Stimulated activated CD4-positive, alpha-beta T cell treated with anti-CD3 and anti-CD28 coated beads, Interleukin-1b, Interleukin-23, amount 100 ng/mL, for 48 hours (primary cell): ENCODE results near the gene AGGF1.
A peak's percentile ranks its signal among the peaks of the same experiment; 100 is the strongest.
"Not testable (repeated sequence)": the region's sequence is repeated elsewhere in the genome, so short reads cannot be mapped to it uniquely, and the experiment has no call there.

Source experiments
- DNase-seq: peaks from one replicate; pipeline ENCODE4 v3.0.0-alpha.2; 2020

AGGF1 gene

DNA sequence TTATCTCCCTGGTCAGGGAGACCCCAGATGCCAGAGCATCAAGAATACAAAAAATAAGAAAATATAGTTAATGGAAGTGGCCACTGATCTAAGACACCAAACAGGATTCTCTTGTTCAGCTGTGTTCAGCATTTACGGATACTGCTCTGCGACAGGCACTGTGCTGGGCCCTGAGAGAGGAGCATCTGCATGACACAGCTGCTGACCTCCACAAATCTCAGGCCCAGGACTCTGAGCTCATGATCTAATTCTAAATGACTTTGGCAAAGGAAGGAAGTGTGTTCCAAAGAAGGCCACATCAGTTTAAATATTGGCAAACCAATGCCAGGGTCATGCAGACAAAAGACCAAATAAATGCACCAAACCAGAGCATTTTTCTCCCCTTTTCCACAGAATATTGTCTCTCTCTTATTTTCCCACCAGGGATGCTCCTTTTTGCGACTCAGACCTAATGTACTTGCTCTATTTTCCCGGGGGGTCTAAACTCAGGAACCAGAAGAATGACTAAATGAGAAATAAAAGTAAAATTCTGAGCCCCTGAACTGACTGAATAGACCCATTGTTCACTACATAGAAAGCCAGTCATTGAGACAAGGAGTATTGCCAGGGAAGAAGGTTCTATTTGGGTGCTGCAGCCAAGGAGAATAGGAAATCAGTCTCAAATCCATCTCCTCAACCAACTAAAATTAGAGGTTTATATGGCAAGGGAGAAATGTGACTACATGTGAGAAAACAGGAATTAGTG lies 1.4 kb upstream of the AGGF1 start:
- no peak for DNase-seq

DNA sequence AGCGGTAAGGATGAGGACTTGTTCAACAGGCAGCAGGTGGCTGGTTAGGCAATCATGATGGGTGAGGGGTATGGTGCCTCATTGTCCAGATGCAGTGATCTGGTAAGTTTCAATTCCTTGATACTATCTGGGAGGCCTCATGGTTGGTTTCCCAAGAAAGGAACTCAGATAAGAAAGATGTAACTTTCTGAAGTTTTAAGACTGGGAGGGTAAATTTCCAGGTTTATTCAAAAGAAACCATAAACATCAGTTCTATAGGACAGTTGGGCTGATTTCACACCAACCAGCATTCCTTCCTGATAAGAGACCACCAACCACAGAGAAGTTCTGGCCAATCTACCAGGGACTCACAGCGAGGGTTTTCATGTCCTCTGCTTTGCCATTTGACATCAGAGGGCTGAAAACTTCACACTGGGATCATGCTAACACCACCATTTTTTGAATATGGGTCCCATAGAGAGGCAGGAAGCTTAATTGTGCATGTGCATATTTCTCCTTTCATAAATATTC lies 773 bp upstream of the AGGF1 start:
- DNase-seq = no peak

DNA sequence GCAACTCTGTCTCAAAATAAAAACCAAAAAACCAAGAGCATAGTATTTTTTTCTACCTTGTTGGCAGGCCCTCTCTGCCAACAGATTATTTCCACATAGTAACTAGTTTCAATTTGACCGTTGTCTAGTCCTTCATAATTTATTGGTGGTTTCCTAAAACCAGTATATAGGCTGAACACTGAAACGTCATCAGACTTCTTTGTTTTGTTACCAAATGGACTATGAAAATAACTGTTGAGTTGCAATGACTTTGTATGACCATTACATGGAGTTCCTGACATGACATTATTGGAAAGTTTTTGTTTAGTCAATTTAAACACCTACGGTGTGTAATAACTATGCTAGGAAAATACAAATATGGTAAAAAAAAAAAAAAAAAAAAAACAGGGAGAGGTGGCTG lies 1.7 kb downstream of the AGGF1 start:
- DNase-seq = no peak

DNA sequence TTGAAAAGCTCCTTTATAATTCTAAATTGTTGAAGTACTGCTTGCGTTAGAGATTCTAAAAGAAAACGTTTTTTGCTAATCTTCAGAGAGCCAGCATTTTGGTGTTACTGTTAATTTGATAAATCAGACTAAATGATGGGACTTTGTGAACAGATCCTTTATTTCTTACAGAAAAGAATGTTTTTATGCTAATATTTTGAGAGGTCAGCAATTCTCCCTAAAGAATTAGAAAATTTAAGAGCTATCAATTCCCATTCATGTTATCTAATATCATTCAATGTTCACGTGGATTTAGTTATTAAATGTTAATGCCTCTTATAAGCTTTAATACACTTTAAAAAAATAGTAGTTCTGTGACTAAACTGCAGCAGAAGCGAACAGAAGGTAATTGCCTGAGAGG lies 2.4 kb downstream of the AGGF1 start:
- DNase-seq = no peak

DNA sequence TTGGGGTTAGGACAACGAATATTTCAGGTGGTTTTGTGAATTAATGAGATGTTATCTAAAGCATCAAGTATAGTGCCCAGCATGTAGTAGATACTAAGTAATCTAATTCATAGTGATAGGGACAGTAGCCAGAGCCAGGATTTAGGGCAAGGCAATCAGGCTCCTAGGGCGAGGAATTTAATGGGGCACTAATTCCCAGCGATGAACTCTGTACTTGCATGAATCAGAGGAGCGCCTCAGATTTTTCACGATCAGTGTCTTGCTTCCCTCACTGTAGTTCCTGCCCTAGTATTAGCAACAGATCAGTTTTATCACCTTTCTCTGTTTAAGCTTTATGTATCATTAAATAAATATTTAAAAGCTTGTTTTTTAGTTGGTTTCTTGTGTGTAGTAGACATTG lies 3.1 kb downstream of the AGGF1 start:
- no peak for DNase-seq

DNA sequence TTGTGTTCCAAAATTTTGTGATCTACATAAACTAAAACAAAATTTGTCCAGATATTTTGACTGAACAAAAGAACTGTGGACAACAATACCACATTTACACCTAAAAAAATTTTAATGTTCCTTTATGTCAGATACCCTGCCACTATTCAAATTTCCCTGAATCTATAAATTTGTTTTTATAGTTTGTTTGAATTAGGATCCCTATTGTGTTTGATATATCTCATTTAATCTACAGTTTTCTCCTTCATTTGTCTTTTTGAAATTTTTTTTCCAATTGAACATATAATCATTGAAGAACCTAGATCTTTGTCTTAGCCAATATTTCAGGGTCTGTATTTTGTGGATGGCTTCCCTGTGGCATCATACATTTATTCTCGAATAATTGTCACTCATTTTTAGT lies 5.7 kb downstream of the AGGF1 start:
- DNase-seq = no peak

DNA sequence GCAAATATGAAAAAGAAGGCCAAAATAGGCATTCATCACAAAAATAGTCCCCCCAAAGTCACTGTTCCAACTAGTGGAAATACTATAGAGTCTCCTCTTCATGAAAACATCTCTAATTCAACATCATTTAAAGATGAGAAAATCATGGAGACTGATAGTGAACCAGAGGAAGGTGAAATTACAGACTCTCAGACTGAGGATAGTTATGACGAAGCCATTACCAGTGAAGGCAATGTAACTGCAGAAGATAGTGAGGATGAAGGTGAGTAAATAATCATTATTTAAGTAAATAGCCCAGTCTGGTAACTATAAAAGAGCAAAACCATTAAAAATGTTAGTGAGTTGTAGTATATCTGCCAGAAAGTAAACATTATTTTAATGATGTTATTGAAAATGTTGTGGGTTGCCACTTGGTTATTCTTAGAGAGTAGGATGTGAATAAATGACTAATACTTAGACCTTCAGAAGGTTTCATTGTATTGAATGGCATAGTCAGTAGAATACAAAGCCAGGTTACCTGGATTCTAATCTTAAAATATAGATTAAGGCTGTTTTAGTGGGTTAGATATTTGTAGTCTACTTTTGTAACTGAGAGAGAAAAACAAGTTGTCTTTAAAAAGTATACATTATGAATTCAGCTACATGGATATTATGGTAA lies 16.3 kb downstream of the AGGF1 start:
- no peak for DNase-seq

DNA sequence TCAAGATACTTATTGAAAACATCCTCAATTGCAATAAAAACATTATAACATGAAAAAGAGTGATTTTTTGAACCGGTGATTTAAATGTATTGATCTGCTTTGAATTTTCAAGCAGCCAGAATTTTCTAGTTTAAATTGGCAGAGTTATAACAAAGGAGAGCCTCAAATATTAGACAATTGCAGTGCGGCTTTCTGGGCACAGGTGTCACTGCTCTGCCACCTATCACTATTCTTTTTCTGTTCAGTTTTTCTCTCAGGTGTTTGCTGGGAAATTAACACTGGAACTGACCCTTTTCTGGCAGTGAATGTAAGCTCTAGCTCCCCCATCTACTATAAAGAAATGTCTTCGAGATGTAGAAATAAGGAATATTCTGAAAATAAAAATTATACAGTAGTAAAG lies 33.8 kb downstream of the AGGF1 start:
- no peak for DNase-seq

DNA sequence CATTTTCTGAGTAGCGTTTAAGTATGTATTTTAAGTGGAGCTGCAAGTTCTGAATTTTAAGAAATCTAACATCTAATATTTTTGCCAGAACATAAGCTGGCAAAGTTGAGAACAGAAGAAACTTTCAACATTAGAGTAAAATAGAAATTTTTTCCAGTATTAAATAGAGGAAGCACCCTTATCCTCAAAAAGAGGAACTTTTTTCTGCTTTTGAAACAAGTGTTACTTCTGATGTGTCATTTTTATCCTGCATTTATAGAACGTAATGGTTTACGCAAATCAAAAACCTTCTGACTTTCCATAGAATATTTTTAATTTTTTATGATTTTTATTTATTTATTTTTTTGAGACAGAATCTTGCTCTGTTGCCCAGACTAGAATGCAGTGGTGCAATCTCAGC lies 35.1 kb downstream of the AGGF1 start:
- DNase-seq = no peak

DNA sequence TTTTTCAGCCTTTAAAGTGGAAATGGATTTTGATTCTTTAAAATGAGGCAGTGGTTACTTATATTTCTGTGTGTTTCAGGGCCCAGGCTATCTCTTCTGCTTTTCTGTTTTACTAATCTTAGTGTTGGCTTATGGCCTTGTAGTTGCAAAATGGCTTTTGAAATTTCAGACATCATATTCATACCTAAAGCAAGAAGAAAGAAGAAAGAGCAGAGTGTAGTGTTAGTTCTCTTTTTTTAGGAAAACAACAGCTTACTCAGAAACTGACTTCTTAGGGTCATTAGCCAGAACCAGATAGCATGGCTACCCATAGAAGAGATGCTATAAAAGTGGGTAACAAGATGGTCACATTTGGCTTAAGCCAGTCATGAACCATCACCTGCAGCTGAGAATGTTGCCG lies 36.0 kb downstream of the AGGF1 start:
- no peak for DNase-seq

DNA sequence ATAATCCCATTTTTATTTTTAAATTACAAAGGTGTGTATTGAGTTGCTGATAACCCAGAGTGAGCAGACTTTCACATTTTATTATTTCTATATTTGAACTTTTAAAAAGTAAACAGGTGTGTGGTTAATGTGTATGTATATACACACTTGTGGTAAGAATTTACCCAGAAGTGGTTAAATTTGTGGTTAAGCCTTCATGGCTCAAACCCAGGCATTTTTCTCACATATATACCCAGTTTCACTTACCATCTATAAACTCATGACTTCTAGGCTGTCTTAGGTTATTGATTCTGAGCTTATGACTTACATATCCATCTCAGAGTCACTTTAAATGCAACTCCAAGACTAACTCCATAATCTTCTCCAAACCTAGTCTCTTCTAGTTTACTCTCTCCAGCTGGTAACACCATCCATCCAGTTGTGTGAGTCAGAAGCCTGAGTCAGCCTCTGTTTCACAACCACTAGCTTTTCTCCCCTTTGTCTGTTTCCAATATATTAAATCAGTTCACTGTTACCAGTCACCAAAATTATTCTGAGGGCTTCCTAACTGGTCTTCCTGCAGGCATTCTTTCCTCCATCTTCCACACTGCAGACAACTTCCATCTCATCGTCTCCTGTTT lies 36.7 kb downstream of the AGGF1 start:
- DNase-seq = no peak

DNA sequence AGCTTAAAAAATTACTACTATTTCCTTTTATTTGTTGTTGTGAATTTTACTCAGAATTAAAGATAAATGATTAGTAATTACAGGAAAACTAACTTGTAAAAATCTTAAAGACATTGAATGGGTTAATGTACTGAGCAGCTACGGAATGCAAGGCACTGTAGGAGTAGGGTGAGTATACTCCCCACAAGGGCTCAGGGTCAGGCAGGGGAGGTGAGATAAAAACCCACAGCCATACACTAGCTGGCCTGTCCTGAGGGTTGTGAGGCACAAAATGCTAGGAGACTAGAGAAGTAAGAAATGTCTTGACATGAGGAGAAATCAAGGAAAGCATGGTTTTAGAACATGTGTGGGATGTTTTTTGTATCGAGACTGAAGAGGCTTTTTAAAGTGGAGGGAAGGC lies 43.5 kb downstream of the AGGF1 start:
- no peak for DNase-seq

DNA sequence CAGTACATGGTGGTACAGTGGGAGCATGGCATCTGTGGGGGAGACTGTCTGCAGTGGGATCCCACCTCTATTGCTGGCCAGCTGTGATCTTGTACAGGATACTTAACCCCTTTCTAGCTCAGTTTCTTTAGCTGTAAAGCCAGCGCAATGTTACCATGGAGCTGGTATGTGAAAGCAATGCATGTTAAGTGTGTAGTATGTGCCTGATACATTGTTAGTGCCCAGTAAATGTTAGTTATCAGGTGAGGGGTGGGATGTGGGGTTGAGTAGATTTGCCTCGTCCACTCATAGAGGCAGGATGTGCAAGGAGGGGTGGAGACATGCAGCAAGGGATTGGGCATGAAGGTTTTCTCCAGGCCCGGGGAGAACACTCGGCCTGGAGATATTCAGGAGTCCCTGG lies 44.5 kb downstream of the AGGF1 start:
- DNase-seq = no peak

DNA sequence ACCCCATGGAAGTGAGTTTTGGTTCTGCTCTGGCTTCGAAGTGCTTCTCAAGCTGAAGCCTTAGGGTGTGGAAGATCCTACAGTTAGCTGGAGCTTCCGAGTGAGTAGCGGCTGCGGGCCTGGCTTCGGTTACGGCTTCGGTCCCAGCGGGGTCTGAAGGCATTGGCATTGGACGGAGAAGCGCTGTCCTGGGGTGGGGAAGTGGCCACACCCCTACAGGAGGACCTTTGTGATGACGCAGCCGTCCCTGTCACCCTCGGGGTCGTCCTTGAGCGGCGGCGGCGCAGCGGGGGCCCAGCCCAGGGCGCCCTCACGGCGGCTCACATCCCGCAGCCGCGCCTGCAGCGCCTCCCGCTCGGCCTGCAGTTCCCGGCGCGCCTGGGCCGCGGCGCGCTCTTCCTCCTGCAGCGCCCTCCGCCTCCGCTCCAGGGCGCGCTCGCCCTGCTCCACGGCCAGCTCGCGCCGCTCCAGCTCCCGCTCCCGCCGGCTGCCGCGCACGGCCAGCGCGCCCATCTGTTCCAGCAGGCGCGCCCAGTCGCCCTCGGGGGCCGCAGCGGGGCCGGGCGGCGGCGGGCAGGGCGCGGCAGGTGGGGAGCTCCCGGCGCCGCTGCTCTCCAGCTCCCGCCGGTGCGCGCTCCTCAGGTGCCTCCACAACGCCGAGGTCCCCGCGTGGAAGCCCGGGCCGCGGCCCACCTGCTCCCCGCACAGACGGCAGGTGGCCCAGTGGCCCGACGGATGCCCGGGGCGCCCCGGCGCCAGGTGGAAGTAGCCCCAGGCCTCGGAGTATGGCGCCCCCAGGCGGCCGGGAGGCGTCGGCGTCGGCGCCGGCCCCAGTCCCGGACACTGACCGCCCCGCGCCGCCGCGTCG lies 47.0 kb downstream of the AGGF1 start:
- peak; percentile 53 for DNase-seq

DNA sequence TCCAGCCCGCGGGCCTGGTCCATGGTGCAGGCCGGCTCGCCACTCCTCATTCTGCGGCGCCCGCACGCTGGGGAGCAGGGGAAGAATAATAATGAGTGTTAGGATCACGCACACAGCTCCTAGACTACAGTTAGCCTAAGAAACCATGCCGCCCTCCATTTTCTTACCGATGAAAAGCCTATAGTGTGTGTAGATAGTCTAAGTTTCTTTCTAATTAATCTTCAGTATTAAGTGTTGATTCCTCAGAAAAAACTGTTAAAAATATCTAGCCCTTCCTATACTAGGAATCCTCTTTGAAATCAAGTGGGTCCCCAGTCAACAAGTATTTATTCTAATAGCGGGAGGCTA lies 47.6 kb downstream of the AGGF1 start:
- no peak for DNase-seq

DNA sequence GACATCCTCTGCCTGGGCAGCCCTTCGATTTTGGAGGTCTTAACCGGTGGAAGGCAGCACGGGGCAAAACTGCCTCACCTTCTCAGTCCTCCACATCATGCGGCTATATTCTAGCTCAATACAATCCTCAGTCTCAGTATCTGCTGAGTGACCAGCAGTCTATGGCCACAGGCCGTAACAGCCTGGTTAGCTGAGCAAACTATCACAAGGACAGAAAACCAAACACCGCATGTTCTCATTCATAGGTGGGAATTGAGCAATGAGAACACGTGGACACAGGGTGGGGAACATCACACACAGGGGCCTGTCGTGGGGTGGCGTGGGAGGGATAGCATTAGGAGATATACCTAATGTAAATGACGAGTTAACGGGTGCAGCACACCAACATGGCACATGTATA lies 50.3 kb downstream of the AGGF1 start:
- not testable (repeated sequence) for DNase-seq

DNA sequence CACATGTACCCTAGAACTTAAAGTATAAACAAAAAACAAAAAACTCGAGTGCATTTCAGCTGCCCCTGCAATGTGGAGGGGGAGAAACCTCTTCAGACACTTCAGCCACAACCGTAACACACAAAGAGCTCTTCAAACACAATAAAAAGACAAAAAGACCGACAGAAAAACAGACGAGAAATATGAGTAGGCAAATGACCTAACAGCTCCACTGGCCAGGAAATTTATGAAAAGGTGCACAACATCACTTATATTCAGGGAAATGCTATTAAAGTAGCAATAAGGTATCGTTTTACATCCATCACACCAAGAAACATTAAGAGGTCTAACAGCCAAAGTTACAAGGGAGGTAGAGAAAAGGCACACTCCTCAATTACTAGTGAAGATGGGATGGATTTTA lies 50.7 kb downstream of the AGGF1 start:
- no peak for DNase-seq

DNA sequence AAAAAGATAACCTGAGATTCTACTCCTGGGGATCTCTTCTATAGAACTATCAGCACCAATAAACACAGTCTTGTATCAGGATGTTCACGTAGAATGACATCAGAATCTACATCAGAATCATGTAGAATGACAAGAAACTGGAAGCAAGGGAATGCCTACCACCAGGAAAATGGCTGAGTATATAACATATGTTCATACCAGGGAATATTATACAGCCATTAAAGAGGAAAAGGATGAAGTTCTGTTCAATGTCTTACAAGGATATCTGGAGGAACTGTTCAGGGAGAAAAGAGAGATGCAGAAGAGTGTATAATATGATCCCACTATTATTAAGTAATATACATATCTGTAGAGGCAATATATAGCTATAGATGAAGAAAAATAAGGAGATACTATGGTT lies 52.1 kb downstream of the AGGF1 start:
- DNase-seq = no peak

DNA sequence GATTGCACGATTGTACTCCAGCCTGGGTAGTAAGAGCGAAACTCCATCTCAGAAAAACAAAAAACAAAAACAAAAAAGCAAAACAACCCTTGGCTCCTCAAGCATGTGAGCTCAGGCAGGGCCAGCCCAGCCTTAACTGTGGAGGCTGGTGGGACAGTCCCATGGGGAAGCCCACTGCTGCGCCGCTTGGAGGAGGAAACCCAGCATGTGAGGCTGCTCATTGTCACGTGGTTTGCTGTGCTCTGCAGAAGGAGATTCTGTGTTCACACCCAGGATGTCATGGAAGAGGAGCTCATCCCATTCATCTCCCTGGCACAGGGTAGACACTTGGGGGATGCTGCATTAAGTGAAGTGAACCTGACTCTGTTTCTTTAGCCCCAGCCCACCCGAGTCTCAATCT lies 52.9 kb downstream of the AGGF1 start:
- DNase-seq = no peak

DNA sequence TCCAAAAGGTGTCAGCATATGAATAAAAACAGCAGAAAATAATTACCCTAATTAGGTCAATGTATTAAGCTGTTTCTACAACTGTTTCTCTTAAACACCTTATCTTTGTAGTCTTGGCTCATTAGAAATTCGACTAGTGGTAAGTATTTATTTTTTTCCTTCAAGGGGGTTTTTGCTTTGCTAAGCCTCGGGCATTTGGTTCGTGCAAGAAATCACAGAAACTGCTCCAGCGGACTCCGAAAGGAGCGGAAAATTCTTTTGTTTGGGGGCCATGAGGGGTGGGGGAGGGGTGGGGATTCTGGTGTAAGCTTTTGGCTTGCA lies 56.1 kb downstream of the AGGF1 start:
- no peak for DNase-seq

DNA sequence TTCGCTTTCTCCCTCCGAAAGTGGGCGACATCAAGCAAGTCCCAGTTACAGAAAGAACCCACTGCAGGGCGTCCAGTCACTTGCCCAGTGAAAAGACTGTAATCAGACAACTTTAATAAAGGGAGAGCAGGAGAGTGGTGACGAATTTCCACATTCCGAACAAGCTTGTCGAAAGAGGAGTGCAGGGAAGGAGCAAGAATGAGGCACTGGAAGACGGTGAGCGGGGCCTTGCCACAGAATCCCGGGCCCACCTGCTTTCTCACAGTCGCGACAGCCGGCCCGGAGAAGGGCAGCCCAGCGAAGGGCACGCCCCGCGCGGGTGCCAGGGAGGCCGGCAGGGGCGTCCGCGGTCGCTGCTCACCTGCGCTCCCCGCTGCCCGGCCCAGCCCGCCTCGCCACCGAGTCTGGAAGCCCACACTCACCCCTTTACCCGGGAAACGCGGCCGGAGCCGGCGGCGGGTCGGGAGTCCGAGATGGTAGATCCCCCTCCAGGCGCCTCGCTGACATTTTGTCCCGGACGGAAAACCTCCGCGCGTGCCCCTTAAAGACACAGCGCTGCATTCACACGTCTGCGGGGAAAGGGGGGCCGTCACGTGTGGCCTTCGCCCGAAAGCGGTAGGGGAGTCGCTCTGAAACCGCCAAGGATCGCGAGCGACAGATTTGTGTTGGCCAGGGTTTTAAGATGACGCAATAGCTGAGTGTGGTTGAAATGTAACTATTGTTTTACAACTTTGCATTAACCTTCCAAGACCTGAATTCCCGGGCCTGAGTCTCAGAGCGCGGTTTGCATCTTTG lies 56.7 kb downstream of the AGGF1 start, which contains the start of gene ZBED3:
ZBED3 (minus strand) TSS at position 597 of the 795 bp plus-strand sequence. CDS start 9,407 bp downstream, outside the sequence.
- DNase-seq = peak; percentile 56

DNA sequence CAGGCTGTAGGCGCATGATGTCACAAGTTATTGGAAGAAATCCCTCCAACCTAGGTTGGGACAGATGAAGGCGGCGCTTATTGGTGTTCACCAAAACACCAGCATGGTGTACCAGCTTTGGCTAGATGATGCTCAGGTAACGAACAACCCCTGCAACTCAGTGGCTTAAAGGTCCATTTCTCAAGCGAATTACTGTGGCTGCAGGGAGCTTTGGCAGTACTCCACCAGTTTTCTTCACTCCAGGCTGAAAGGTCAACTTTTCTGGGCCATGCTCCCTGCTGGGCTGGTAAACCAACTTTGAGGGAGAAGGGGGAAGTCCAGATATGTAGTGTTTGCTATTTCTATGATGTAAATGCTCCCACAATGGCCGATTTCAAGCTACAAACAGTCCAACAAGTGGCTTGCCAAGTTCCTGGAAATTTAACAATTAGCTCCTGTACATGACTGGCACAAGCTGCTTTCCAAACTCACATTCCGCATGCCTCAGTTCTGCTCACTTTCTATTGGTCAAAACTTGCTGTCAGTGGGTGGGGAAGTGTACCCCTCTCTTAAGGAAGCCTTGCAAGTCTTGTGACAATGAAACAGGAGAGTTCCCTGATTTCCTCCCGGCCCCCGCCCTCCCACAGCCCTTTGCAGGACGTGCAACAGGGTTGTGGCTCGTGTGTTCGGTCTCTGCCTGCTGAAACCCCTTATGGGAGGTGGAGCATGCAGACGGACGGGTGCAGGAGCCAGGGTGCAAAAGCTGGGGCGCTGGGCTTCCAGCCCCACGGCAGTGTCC lies 57.5 kb downstream of the AGGF1 start:
- DNase-seq = no peak
